A549 (cell line): ENCODE data around the gene PCGF3. TPM values are rescaled to one million over a fixed set of nuclear protein-coding genes. Genes with fewer than 3 reads are reported as not detected.
A peak's percentile ranks its signal among the peaks of the same experiment; 100 is the strongest.
"Not testable (repeated sequence)": the region's sequence is repeated elsewhere in the genome, so short reads cannot be mapped to it uniquely, and the experiment has no call there.

ENCODE experiments used
- ATAC-seq, 2 experiments: fragments of 200-7000 bp in 1 of 2; fragments of >200 bp in 1 of 2; cut with Nextera tagmentation in 1 of 2; cut with Tn5 transposase in 1 of 2; 3 replicates each; pipeline versions ENCODE4 v1.8.0 to v1.9.1; 2018 to 2020; ENCODE audit warnings: mild to moderate bottlenecking in 1 of 2, moderate library complexity in 1 of 2
- CTCF ChIA-PET: fragments of 300-600 bp; sonication (Branson Sonifier 250); formaldehyde crosslinking; extraction: SDS; loops from one replicate; lab custom pipeline; 2021; ENCODE audit warnings: antibody characterized with exemption, inconsistent platforms; lab: Yijun Ruan, JAX
- POLR2A ChIA-PET: fragments of 350-600 bp; formaldehyde crosslinking; extraction: SDS; loops from one replicate; lab custom pipeline; 2021; ENCODE audit warnings: antibody characterized with exemption, inconsistent platforms; lab: Yijun Ruan, JAX
- DNase-seq, 2 experiments: peaks; one replicate each; pipeline versions ENCODE4 v3.0.0 to v3.0.0-alpha.2; 2011 to 2016; ENCODE audit warnings: low read depth in 1 of 2, low spot score in 1 of 2
- FAIRE-seq: peaks from 2 replicates; lab custom pipeline; 2011; peaks lifted over from hg19 to GRCh38; lab: Jason Lieb, UNC
- H3K27ac ChIP-seq, 2 experiments: fragments of >200 bp; sonication (Bioruptor Twin); formaldehyde crosslinking; 3 replicates each; pipeline ENCODE4 v1.5.1; 2016 to 2017
- H3K4me1 ChIP-seq: fragments of >200 bp; sonication (Bioruptor Twin); formaldehyde crosslinking; 3 replicates; pipeline ENCODE4 v1.6.1; 2016
- H3K4me2 ChIP-seq: fragments of >200 bp; sonication (Bioruptor Twin); formaldehyde crosslinking; 3 replicates; pipeline ENCODE4 v1.6.1; 2016
- H3K4me3 ChIP-seq: fragments of >200 bp; sonication (Bioruptor Twin); formaldehyde crosslinking; 3 replicates; pipeline ENCODE4 v1.5.1; 2016
- H3K9me3 ChIP-seq: fragments of >200 bp; sonication (Bioruptor Twin); formaldehyde crosslinking; 3 replicates; pipeline ENCODE4 v1.6.1; 2016
- BHLHE40 ChIP-seq: IDR thresholded peaks from 2 replicates; pipeline ENCODE4 v1.6.1; 2012; ENCODE audit warnings: low read depth, low read length, inconsistent platforms
- CBX2 ChIP-seq: fragments of 200-600 bp; sonication (generic); IDR thresholded peaks from 2 replicates; pipeline ENCODE4 v1.6.1; 2016; ENCODE audit warnings: low read depth, mild to moderate bottlenecking, borderline replicate concordance
- CEBPB ChIP-seq, 2 experiments: fragments of >200 bp in 1 of 2; sonication (Bioruptor Twin) in 1 of 2; formaldehyde crosslinking in 1 of 2; IDR thresholded peaks; 2 replicates each; pipeline ENCODE4 v1.6.1; 2012 to 2016
- CHD4 ChIP-seq: fragments of 200-600 bp; sonication (generic); IDR thresholded peaks from 2 replicates; pipeline ENCODE4 v1.6.1; 2016; ENCODE audit warnings: antibody characterized with exemption, mild to moderate bottlenecking, borderline replicate concordance
- FOSB ChIP-seq: fragments of 250-450 bp; sonication (Bioruptor Pico); IDR thresholded peaks from 2 replicates; pipeline ENCODE4 v1.5.0; 2020; ENCODE audit warnings: mild to moderate bottlenecking, moderate library complexity
- FOXS1 ChIP-seq: fragments of 250-450 bp; sonication (Bioruptor Pico); IDR thresholded peaks from 2 replicates; pipeline ENCODE4 v1.5.0; 2020; ENCODE audit warnings: mild to moderate bottlenecking, moderate library complexity
- HES2 ChIP-seq: fragments of >200 bp; sonication (Bioruptor Twin); formaldehyde crosslinking; IDR thresholded peaks from 2 replicates; pipeline ENCODE4 v1.6.1; 2016
- HOXA7 ChIP-seq: fragments of 250-450 bp; sonication (Bioruptor Pico); IDR thresholded peaks from 2 replicates; pipeline ENCODE4 v1.5.0; 2020; ENCODE audit warnings: mild to moderate bottlenecking, moderate library complexity
- JUNB ChIP-seq: fragments of >200 bp; sonication (Bioruptor Twin); formaldehyde crosslinking; IDR thresholded peaks from 2 replicates; pipeline ENCODE4 v1.6.1; 2016
- PBX3 ChIP-seq: IDR thresholded peaks from 2 replicates; pipeline ENCODE4 v1.6.1; 2012
- POLR2A ChIP-seq: IDR thresholded peaks from 2 replicates; pipeline ENCODE4 v1.6.1; 2012; ENCODE audit warnings: mild to moderate bottlenecking, low read length
- RARB ChIP-seq: fragments of 250-450 bp; sonication (Bioruptor Pico); IDR thresholded peaks from 2 replicates; pipeline ENCODE4 v1.8.0; 2021; ENCODE audit warnings: mild to moderate bottlenecking, moderate library complexity
- TFCP2L1 ChIP-seq: fragments of 250-450 bp; sonication (Bioruptor Pico); IDR thresholded peaks from 2 replicates; pipeline ENCODE4 v1.5.0; 2021; ENCODE audit warnings: mild to moderate bottlenecking
- TP53 ChIP-seq: fragments of 250-450 bp; sonication (Bioruptor Pico); IDR thresholded peaks from 2 replicates; pipeline ENCODE4 v1.5.0; 2021; ENCODE audit warnings: mild to moderate bottlenecking, moderate library complexity
- ZC3H11A ChIP-seq: fragments of 450-650 bp; IDR thresholded peaks from 2 replicates; pipeline ENCODE4 v1.6.1; 2014; ENCODE audit warnings: antibody characterized with exemption, mild to moderate bottlenecking
- WGBS: methylation state at CpG from one replicate; pipeline ENCODE4 v1.1.6; 2017; ENCODE audit errors: missing lambda C conversion rate; 5-methylcytosine and 5-hydroxymethylcytosine counted together
- polyA plus RNA-seq, 4 experiments: library from polyadenylated mRNA; depleted of rRNA in 3 of 4; stranded (reverse); fragments of >200 nt; fragmentation: RNase III in 1 of 4; extraction: RNeasy Plus Mini Kit Qiagen cat#74134 plus additional on column Dnase treatment in 1 of 4; gene quantifications; 2 replicates in 3 of 4; 3 replicates in 1 of 4; pipeline ENCODE4 v1.2.3, GENCODE V29; 2011 to 2017
- TF ChIP-seq, protein P1 (sequence below): fragments of >200 bp; sonication (Bioruptor Twin); formaldehyde crosslinking; IDR thresholded peaks from 3 replicates; pipeline ENCODE4 v1.5.1; 2016
- TF ChIP-seq, protein P2 (sequence below): fragments of >200 bp; sonication (Bioruptor Twin); formaldehyde crosslinking; IDR thresholded peaks from 3 replicates; pipeline ENCODE4 v1.6.1; 2016

Gene PCGF3
- polyA plus RNA-seq, 2 of the 4 experiments (the other 2 are of a cell fraction) = 15.9 to 21.0 TPM

- Histone ChIP-seq H3K4me1 (peaks cover 13% of the 10 kb centered on the region), H3K27ac (no peak overlapping the region), H3K4me2 (peak overlapping the region; percentile 82), H3K4me3 (no peak overlapping the region), H3K9me3 (no peaks in the 10 kb centered on the region)
- DNase-seq (no peak), FAIRE-seq (no peak), ATAC-seq (no peak)
- WGBS = 92% methylated on average over 2 of the region's 2 CpGs
- ChIA-PET POLR2A (no interaction called here), CTCF (interaction anchor here (1.0 kb wide), 1 partner anchor 12 kb away, joined by 3 read pairs; no protein-coding TSS in a partner anchor)
- TF ChIP-seq CHD4 (no peak), POLR2A (no peak), HES2 (no peak), BHLHE40 (no peak)
- TF ChIP-seq, protein P1, sequence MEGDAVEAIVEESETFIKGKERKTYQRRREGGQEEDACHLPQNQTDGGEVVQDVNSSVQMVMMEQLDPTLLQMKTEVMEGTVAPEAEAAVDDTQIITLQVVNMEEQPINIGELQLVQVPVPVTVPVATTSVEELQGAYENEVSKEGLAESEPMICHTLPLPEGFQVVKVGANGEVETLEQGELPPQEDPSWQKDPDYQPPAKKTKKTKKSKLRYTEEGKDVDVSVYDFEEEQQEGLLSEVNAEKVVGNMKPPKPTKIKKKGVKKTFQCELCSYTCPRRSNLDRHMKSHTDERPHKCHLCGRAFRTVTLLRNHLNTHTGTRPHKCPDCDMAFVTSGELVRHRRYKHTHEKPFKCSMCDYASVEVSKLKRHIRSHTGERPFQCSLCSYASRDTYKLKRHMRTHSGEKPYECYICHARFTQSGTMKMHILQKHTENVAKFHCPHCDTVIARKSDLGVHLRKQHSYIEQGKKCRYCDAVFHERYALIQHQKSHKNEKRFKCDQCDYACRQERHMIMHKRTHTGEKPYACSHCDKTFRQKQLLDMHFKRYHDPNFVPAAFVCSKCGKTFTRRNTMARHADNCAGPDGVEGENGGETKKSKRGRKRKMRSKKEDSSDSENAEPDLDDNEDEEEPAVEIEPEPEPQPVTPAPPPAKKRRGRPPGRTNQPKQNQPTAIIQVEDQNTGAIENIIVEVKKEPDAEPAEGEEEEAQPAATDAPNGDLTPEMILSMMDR = no peak
Measured at GRCh38 chr4:779555-779954, 73.9 kb downstream of the PCGF3 start.

DNA sequence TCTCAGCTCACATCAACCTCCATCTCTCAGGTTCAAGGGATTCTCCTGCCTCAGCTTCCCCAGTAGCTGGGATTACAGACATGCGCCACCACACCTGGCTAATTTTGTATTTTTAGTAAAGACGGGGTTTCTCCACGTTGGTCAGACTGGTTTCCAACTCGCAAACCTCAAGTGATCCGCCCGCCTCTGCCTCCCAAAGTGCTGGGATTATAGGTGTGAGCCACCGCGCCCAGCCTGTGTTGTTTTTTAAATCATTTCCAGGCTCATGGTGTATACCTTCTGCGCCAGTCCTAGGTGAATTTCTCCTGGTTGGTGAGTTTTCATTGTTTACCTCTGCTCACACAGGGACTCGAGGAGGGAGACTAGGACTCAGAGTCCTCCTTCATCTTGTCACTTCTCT lies 74.6 kb downstream of the PCGF3 start:
- H3K4me3 ChIP-seq = peak overlapping the region; percentile 88
- WGBS = 89% methylated on average over 10 of the region's 10 CpGs
- H3K9me3 ChIP-seq, ATAC-seq, POLR2A ChIA-PET, FAIRE-seq, DNase-seq: not testable (repeated sequence)
- peaks cover 13% of the 10 kb centered on the region for H3K4me1 ChIP-seq
- peak overlapping the region; percentile 94 to 98; a peak in 4 of 6 replicates for H3K27ac ChIP-seq
- peak overlapping the region; percentile 82 for H3K4me2 ChIP-seq
- CTCF ChIA-PET = interaction anchor here (1.0 kb wide), 1 partner anchor 13 kb away, joined by 3 read pairs; no protein-coding TSS in a partner anchor

DNA sequence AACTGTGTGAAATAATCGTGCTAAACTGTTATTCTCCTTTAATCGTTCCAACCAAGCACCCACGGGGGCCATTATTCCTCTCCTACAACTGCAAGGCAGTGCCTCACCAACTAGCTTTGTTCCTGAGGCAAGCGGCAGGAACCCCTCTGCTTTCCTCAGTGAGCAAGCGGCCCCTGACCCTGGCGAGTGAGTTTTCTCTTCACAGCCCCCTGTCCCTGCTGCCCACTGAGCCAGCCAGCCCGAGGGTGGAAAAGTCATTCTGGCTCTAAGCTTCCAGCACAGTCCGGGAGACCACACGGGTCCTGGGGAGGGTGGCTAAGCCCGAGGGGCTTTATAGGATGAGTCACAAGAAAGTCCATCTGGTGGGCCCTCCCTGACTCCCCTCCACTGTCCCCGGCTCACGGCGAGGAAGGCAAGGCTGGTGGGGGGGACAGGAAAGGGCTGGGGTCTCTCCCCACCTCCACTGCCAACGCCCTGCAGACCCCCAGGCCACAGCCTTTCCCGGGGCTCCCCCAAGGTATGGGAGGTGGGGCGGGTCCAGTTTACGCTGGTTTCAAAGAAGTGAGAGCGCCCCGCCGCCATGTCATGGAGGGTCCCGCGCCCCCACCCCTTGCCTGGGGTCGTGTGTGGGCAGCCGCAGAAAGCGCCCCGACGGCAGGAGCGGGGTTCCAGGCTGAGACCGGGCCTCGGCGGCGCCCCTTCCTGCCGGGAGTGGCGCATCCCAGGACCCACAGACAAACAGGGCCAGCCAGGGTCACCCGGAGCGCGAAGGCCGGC lies 75.3 kb downstream of the PCGF3 start:
- ChIA-PET CTCF (interaction anchor here (1.0 kb wide), 1 partner anchor 39 kb away, joined by 4 read pairs; no protein-coding TSS in a partner anchor), POLR2A (interaction anchor here (0.9 to 1.2 kb wide), 3 partner anchors 13 to 206 kb away, joined by 3 read pairs; partner anchors contain the start of genes ATP5ME, IDUA and MYL5)
- no peaks in the 10 kb centered on the region for H3K9me3 ChIP-seq
- no peak for DNase-seq
- peak overlapping the region; percentile 94 to 98 for H3K27ac ChIP-seq
- FAIRE-seq = no peak
- TF ChIP-seq RARB (CRISPR knock-in tag) = no peak
- TF ChIP-seq, protein P2, sequence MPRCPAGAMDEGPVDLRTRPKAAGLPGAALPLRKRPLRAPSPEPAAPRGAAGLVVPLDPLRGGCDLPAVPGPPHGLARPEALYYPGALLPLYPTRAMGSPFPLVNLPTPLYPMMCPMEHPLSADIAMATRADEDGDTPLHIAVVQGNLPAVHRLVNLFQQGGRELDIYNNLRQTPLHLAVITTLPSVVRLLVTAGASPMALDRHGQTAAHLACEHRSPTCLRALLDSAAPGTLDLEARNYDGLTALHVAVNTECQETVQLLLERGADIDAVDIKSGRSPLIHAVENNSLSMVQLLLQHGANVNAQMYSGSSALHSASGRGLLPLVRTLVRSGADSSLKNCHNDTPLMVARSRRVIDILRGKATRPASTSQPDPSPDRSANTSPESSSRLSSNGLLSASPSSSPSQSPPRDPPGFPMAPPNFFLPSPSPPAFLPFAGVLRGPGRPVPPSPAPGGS = no peak
- TF ChIP-seq HES2 = no peak
- TF ChIP-seq PBX3 = no peak
- TF ChIP-seq TFCP2L1 (CRISPR knock-in tag) = no peak
- TF ChIP-seq HOXA7 = no peak
- no peak for TF ChIP-seq ZC3H11A
- TF ChIP-seq FOSB = no peak
- no peak for TF ChIP-seq CBX2
- TF ChIP-seq CEBPB (IDR thresholded peaks at IDR 0.05) = no peak
- no peak for TF ChIP-seq TP53 (CRISPR knock-in tag)
- TF ChIP-seq FOXS1 (CRISPR knock-in tag) = no peak
- TF ChIP-seq JUNB = no peak
- no peak for TF ChIP-seq CHD4
- peak overlapping the region; percentile 88 for H3K4me3 ChIP-seq
- peak overlapping the region; percentile 82 for H3K4me2 ChIP-seq
- ATAC-seq = peak in 1 of 2 experiments; percentile 1; a peak in 2 of 6 replicates
- 13% methylated on average over 14 of the region's 38 CpGs for WGBS
- peaks cover 13% of the 10 kb centered on the region for H3K4me1 ChIP-seq
